Gastrocnemius medialis (tissue), 4 donors: Measurements from ENCODE around the gene NUTM2F. TPM values are rescaled to one million over a fixed set of nuclear protein-coding genes. Genes with fewer than 3 reads are reported as not detected.
"Not testable (repeated sequence)": the region's sequence is repeated elsewhere in the genome, so short reads cannot be mapped to it uniquely, and the experiment has no call there.

Source experiments
- ATAC-seq, 2 donors: fragments of 150-250 bp; one replicate each; pipeline ENCODE4 v1.9.1; 2016
- DNase-seq, 2 donors: peaks; one replicate each; pipeline ENCODE4 v3.0.0-alpha.2; 2019
- H3K27ac ChIP-seq, 4 donors: fragments of 200-600 bp; sonication (generic); 1 replicate in 1 of 4; 2 replicates in 3 of 4; pipeline ENCODE4 v1.5.1; 2016 to 2018; ENCODE audit warnings: mild to moderate bottlenecking in 2 of 4, moderate library complexity in 1 of 4
- H3K27me3 ChIP-seq, 3 donors: fragments of 200-600 bp; sonication (generic) in 2 of 3; 1 replicate in 1 of 3; 2 replicates in 2 of 3; pipeline versions ENCODE4 v1.5.1 to v1.6.0; 2016 to 2019; ENCODE audit warnings: mild to moderate bottlenecking in 1 of 3, moderate library complexity in 1 of 3
- H3K36me3 ChIP-seq, 2 donors: fragments of 200-600 bp; sonication (generic) in 1 of 2; one replicate each; pipeline ENCODE4 v1.5.1; 2017 to 2018
- H3K4me1 ChIP-seq, 2 donors: fragments of 200-600 bp; sonication (generic) in 1 of 2; one replicate each; pipeline ENCODE4 v1.5.1; 2016 to 2017; ENCODE audit warnings: mild to moderate bottlenecking in 2 of 2
- H3K4me3 ChIP-seq, 4 donors: fragments of 200-600 bp; sonication (generic) in 3 of 4; 1 replicate in 1 of 4; 2 replicates in 3 of 4; pipeline ENCODE4 v1.5.1; 2016 to 2019; ENCODE audit warnings: mild to moderate bottlenecking in 2 of 4
- H3K9me3 ChIP-seq, 3 donors: fragments of 200-600 bp; sonication (generic) in 2 of 3; 1 replicate in 1 of 3; 2 replicates in 2 of 3; pipeline ENCODE4 v1.5.1; 2016 to 2019
- CTCF ChIP-seq, 5 experiments: fragments of 450-650 bp in 3 of 5; fragments of 200-600 bp in 2 of 5; sonication (generic) in 2 of 5; IDR thresholded peaks in 4 of 5; conservative IDR thresholded peaks in 1 of 5; 1 replicate in 4 of 5; 2 replicates in 1 of 5; pipeline ENCODE4 v1.5.1; 2016 to 2019; ENCODE audit warnings: antibody characterized with exemption in 5 of 5, mild to moderate bottlenecking in 3 of 5, moderate library complexity in 3 of 5
- POLR2A ChIP-seq, 2 donors: fragments of 450-650 bp; IDR thresholded peaks; one replicate each; pipeline ENCODE4 v1.6.1; 2017; ENCODE audit warnings: antibody characterized with exemption in 2 of 2, mild to moderate bottlenecking in 2 of 2, moderate library complexity in 2 of 2
- in situ Hi-C, 4 donors: fragments of 200-750 bp; cut with MboI; loops; one replicate each; pipeline versions ENCODE4 v1.15.0 to v1.8.0; 2017; ENCODE audit warnings: low sequenced_read_pairs in 4 of 4
- intact Hi-C: fragments of 100-400 bp; cut with DNase I; formaldehyde crosslinking; loops from one replicate; pipeline ENCODE4 v1.15.1; 2023; ENCODE audit warnings: low total_unique reads
- total RNA-seq, 4 donors: library from RNA; depleted of rRNA; stranded (reverse); fragments of >200 nt; gene quantifications; one replicate each; pipeline versions ENCODE4 v1.1.0 to v1.2.3, GENCODE V29; 2016

Gene NUTM2F
- total RNA-seq, 4 donors from 2014 or later, result not detected

GRCh38 chr9:94281101-94281500, 47.3 kb downstream of the NUTM2F start:
- Histone ChIP-seq H3K4me1 (no peaks in the 10 kb centered on the region), H3K36me3 (peaks cover 0 to 27% of the 10 kb centered on the region in 2 donors), H3K9me3 (no peaks in the 10 kb centered on the region), H3K4me3 (no peak overlapping the region), H3K27ac (no peak overlapping the region), H3K27me3 (no peaks in the 10 kb centered on the region)
- TF ChIP-seq POLR2A (IDR thresholded peaks at IDR 0.05) (no peak), CTCF (IDR thresholded peaks at IDR 0.05 in 4 of 5, conservative IDR thresholded peaks at IDR 0.05 in 1 of 5) (no peak)
- ATAC-seq, result no peak
- in situ Hi-C loops (no loop called here), intact Hi-C loops (no loop called here)
- no peak for DNase-seq

- in situ Hi-C loops (no loop called here), intact Hi-C loops (no loop called here)
- Histone ChIP-seq H3K27me3 (no peaks in the 10 kb centered on the region), H3K4me3 (no peak overlapping the region), H3K4me1 (no peaks in the 10 kb centered on the region), H3K27ac (no peak overlapping the region), H3K36me3 (peaks cover 0 to 27% of the 10 kb centered on the region in 2 donors), H3K9me3 (no peaks in the 10 kb centered on the region)
- TF ChIP-seq POLR2A (IDR thresholded peaks at IDR 0.05), result no peak
- no peak for TF ChIP-seq CTCF (IDR thresholded peaks at IDR 0.05 in 4 of 5, conservative IDR thresholded peaks at IDR 0.05 in 1 of 5)
- no peak for ATAC-seq
- DNase-seq, result no peak
Observed at GRCh38 chr9:94280409-94280989, 47.9 kb downstream of the NUTM2F start.

- Histone ChIP-seq H3K4me1 (no peaks in the 10 kb centered on the region), H3K36me3 (peaks cover 0 to 23% of the 10 kb centered on the region in 2 donors), H3K27me3 (no peaks in the 10 kb centered on the region), H3K9me3 (no peaks in the 10 kb centered on the region), H3K27ac (no peak overlapping the region), H3K4me3 (no peak overlapping the region)
- no peak for DNase-seq
- in situ Hi-C loops (no loop called here), intact Hi-C loops (no loop called here)
- no peak for TF ChIP-seq CTCF (IDR thresholded peaks at IDR 0.05 in 4 of 5, conservative IDR thresholded peaks at IDR 0.05 in 1 of 5)
- ATAC-seq, result no peak
Observed at GRCh38 chr9:94277885-94278536, 50.4 kb downstream of the NUTM2F start.

DNA sequence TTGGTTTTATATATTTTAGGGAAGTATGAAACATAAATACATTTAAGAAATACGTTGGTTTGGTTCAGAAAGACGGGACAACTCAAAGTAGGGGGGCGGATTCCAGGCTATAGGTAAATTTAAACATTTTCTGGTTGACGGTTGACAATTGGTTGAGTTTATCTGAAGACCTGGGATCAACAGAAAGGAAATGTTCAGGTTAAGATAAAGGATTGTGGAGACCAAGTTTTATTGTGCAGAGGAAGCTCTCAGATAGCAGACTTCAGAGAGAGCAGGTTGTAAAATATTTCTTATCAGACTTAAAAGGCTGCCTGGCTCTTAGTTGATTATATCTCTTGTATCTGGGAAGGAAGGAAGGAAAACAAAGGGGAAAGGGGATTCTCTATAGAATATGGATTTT, 51.4 kb downstream of the NUTM2F start:
- H3K36me3 ChIP-seq, result peaks cover 0 to 23% of the 10 kb centered on the region in 2 donors
- H3K4me3 ChIP-seq, DNase-seq, H3K9me3 ChIP-seq, H3K4me1 ChIP-seq, H3K27me3 ChIP-seq, ATAC-seq, intact Hi-C loops, in situ Hi-C loops, H3K27ac ChIP-seq: not testable (repeated sequence)

DNA sequence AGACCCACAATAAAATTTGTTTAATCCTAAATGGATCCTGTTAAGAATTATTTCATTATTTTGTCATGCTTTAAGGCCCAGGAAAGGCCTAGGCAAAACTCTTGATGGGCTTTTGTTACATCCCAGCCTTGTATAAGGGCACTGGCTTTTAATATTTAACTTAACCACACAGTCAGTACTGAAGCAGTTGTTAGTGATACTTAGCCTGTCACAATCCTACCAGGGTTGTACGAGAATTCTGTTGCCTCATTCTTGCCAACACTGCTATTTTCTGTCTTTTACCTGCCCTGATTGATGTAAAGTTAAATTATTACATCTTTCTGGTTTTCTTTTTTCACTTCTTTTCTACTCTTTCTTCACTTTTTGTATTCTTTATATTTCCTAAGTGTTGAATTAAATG, 58.4 kb downstream of the NUTM2F start:
- no peaks in the 10 kb centered on the region for H3K36me3 ChIP-seq
- H3K4me1 ChIP-seq, result peaks cover 0 to 4% of the 10 kb centered on the region in 2 donors
- H3K27me3 ChIP-seq, result no peaks in the 10 kb centered on the region
- ATAC-seq (no peak), DNase-seq (no peak)
- no peak overlapping the region for H3K4me3 ChIP-seq
- no peaks in the 10 kb centered on the region for H3K9me3 ChIP-seq
- intact Hi-C loops (no loop called here), in situ Hi-C loops (no loop called here)
- TF ChIP-seq CTCF (IDR thresholded peaks at IDR 0.05 in 4 of 5, conservative IDR thresholded peaks at IDR 0.05 in 1 of 5) (no peak), POLR2A (IDR thresholded peaks at IDR 0.05) (no peak)
- no peak overlapping the region for H3K27ac ChIP-seq
